NCI-H82 treated with DMSO at 0.1 percent for 48 hours (cell line): ENCODE results near the gene SUMO2.
"Not testable (repeated sequence)": the region's sequence is repeated elsewhere in the genome, so short reads cannot be mapped to it uniquely, and the experiment has no call there.

Experiments
- DNase-seq: peaks from one replicate; lab custom pipeline; 2025; ENCODE audit not compliant: unreplicated experiment; lab: John Stamatoyannopoulos, UW

The SUMO2 gene

GRCh38 chr17:75182569-75183436 is at the start of gene SUMO2:
Gene SUMO2 (minus strand): TSS chr17:75182959. CDS start chr17:75182834, 125 bp downstream.
- DNase-seq = peak; percentile 61

- no peak for DNase-seq
Measured at GRCh38 chr17:75231741-75232464, 49.1 kb upstream of the SUMO2 start.

GRCh38 chr17:75231071-75231470 is 48.3 kb upstream of the SUMO2 start:
- DNase-seq = no peak

- DNase-seq = no peak
Measured at GRCh38 chr17:75228847-75229246, 46.1 kb upstream of the SUMO2 start.

GRCh38 chr17:75228305-75228704 is 45.5 kb upstream of the SUMO2 start:
- no peak for DNase-seq

GRCh38 chr17:75227729-75228128 is 45.0 kb upstream of the SUMO2 start:
- no peak for DNase-seq

GRCh38 chr17:75225016-75225415 is 42.3 kb upstream of the SUMO2 start:
- no peak for DNase-seq

GRCh38 chr17:75219815-75220214 is 37.1 kb upstream of the SUMO2 start:
- no peak for DNase-seq

GRCh38 chr17:75218131-75218530 is 35.4 kb upstream of the SUMO2 start:
- no peak for DNase-seq

- DNase-seq = no peak
Measured at GRCh38 chr17:75209061-75209460, 26.3 kb upstream of the SUMO2 start.

GRCh38 chr17:75208161-75208560 is 25.4 kb upstream of the SUMO2 start:
- DNase-seq = no peak

- no peak for DNase-seq
Measured at GRCh38 chr17:75207760-75208159, 25.0 kb upstream of the SUMO2 start.

GRCh38 chr17:75207050-75207407 is 24.3 kb upstream of the SUMO2 start:
- not testable (repeated sequence) for DNase-seq

GRCh38 chr17:75205793-75206163 is 23.0 kb upstream of the SUMO2 start:
- no peak for DNase-seq

GRCh38 chr17:75205037-75205792 is 22.5 kb upstream of the SUMO2 start, which contains the start of gene NUP85:
Gene NUP85 (plus strand): TSS chr17:75205679. CDS start chr17:75205762, 83 bp downstream.
- peak; percentile 94 for DNase-seq

- no peak for DNase-seq
Measured at GRCh38 chr17:75199886-75200618, 17.3 kb upstream of the SUMO2 start.

- DNase-seq = no peak
Measured at GRCh38 chr17:75194879-75195278, 12.1 kb upstream of the SUMO2 start.

- no peak for DNase-seq
Measured at GRCh38 chr17:75191584-75191983, 8.8 kb upstream of the SUMO2 start.

- no peak for DNase-seq
Measured at GRCh38 chr17:75188614-75189013, 5.9 kb upstream of the SUMO2 start.

GRCh38 chr17:75183999-75184884 is 1.5 kb upstream of the SUMO2 start:
- DNase-seq = no peak
